GF-D8 (cell line): ENCODE results near the gene TBC1D22A.

Experiments used
- DNase-seq: peaks from one replicate; lab custom pipeline; 2025; lab: John Stamatoyannopoulos, UW

Gene TBC1D22A

GRCh38 chr22:46958191-46958590 lies 195.7 kb downstream of the TBC1D22A start:
- no peak for DNase-seq

- no peak for DNase-seq
Observed at GRCh38 chr22:46958658-46959057, 196.2 kb downstream of the TBC1D22A start.

GRCh38 chr22:46959369-46959768 lies 196.9 kb downstream of the TBC1D22A start:
- no peak for DNase-seq

- DNase-seq = no peak
Observed at GRCh38 chr22:46961591-46962295, 199.3 kb downstream of the TBC1D22A start.

GRCh38 chr22:46962406-46962805 lies 200.0 kb downstream of the TBC1D22A start:
- no peak for DNase-seq

- DNase-seq = no peak
Observed at GRCh38 chr22:46963672-46964545, 201.5 kb downstream of the TBC1D22A start.

GRCh38 chr22:46964773-46965550 lies 202.5 kb downstream of the TBC1D22A start:
- DNase-seq = no peak

GRCh38 chr22:46965555-46966494 lies 203.4 kb downstream of the TBC1D22A start:
- no peak for DNase-seq

- no peak for DNase-seq
Observed at GRCh38 chr22:46966495-46966845, 204.0 kb downstream of the TBC1D22A start.

GRCh38 chr22:46966846-46967245 lies 204.4 kb downstream of the TBC1D22A start:
- DNase-seq = no peak

- no peak for DNase-seq
Observed at GRCh38 chr22:46967445-46968358, 205.3 kb downstream of the TBC1D22A start.

GRCh38 chr22:46968359-46968740 lies 205.9 kb downstream of the TBC1D22A start:
- no peak for DNase-seq

GRCh38 chr22:46968848-46969247 lies 206.4 kb downstream of the TBC1D22A start:
- no peak for DNase-seq

GRCh38 chr22:46969491-46969890 lies 207.0 kb downstream of the TBC1D22A start:
- DNase-seq = no peak

GRCh38 chr22:46969961-46970360 lies 207.5 kb downstream of the TBC1D22A start:
- no peak for DNase-seq

GRCh38 chr22:46970411-46971098 lies 208.1 kb downstream of the TBC1D22A start:
- no peak for DNase-seq

- no peak for DNase-seq
Observed at GRCh38 chr22:46971099-46971763, 208.8 kb downstream of the TBC1D22A start.

- DNase-seq = no peak
Observed at GRCh38 chr22:46971764-46972125, 209.3 kb downstream of the TBC1D22A start.

GRCh38 chr22:46972256-46972655 lies 209.8 kb downstream of the TBC1D22A start:
- no peak for DNase-seq
